ENCODE data around the gene ADAM12.

- TF ChIP-seq POLR2A (IDR thresholded peaks at IDR 0.05), result no peak
- TF ChIP-seq, protein P1, sequence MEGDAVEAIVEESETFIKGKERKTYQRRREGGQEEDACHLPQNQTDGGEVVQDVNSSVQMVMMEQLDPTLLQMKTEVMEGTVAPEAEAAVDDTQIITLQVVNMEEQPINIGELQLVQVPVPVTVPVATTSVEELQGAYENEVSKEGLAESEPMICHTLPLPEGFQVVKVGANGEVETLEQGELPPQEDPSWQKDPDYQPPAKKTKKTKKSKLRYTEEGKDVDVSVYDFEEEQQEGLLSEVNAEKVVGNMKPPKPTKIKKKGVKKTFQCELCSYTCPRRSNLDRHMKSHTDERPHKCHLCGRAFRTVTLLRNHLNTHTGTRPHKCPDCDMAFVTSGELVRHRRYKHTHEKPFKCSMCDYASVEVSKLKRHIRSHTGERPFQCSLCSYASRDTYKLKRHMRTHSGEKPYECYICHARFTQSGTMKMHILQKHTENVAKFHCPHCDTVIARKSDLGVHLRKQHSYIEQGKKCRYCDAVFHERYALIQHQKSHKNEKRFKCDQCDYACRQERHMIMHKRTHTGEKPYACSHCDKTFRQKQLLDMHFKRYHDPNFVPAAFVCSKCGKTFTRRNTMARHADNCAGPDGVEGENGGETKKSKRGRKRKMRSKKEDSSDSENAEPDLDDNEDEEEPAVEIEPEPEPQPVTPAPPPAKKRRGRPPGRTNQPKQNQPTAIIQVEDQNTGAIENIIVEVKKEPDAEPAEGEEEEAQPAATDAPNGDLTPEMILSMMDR (IDR thresholded peaks at IDR 0.05), result no peak
- no peak for TF ChIP-seq POLR2AphosphoS5 (IDR thresholded peaks at IDR 0.05)
- no peak for TF ChIP-seq EP300 (IDR thresholded peaks at IDR 0.05)
Observed at GRCh38 chr10:126114884-126115555, 273.3 kb downstream of the ADAM12 start.

Data from suprapubic skin (tissue), 4 donors.